Smooth muscle cell (in vitro differentiated cells): ENCODE results near the gene MPP2. TPM values are rescaled to one million over a fixed set of nuclear protein-coding genes. Genes with fewer than 3 reads are reported as not detected.
A peak's percentile ranks its signal among the peaks of the same experiment; 100 is the strongest.
"Not testable (repeated sequence)": the region's sequence is repeated elsewhere in the genome, so short reads cannot be mapped to it uniquely, and the experiment has no call there.

ENCODE experiments used
- DNase-seq: peaks from one replicate; lab custom pipeline; 2025; ENCODE audit not compliant: unreplicated experiment; lab: John Stamatoyannopoulos, UW
- H2AFZ ChIP-seq: fragments of 200-600 bp; sonication (generic); 2 replicates; pipeline ENCODE4 v1.6.0; 2016; ENCODE audit warnings: antibody characterized with exemption, low read depth, mild to moderate bottlenecking
- H3F3A ChIP-seq: fragments of 200-600 bp; sonication (generic); 2 replicates; pipeline ENCODE4 v1.6.0; 2017; ENCODE audit warnings: antibody characterized with exemption, low read depth
- H3K27ac ChIP-seq: fragments of 200-600 bp; sonication (generic); 2 replicates; pipeline ENCODE4 v1.5.1; 2016; ENCODE audit warnings: low read depth, mild to moderate bottlenecking
- H3K27me3 ChIP-seq: fragments of 200-600 bp; sonication (generic); 2 replicates; pipeline ENCODE4 v1.6.1; 2016; ENCODE audit warnings: low read depth, mild to moderate bottlenecking
- H3K36me3 ChIP-seq: fragments of 200-600 bp; sonication (generic); 2 replicates; pipeline ENCODE4 v1.5.1; 2016; ENCODE audit warnings: low read depth
- H3K4me1 ChIP-seq: fragments of 200-600 bp; sonication (generic); 2 replicates; pipeline ENCODE4 v1.5.1; 2016; ENCODE audit warnings: low read depth
- H3K4me2 ChIP-seq: fragments of 200-600 bp; sonication (generic); 2 replicates; pipeline ENCODE4 v1.6.0; 2016; ENCODE audit warnings: mild to moderate bottlenecking
- H3K4me3 ChIP-seq: fragments of 200-600 bp; sonication (generic); 2 replicates; pipeline ENCODE4 v1.5.1; 2016; ENCODE audit warnings: mild to moderate bottlenecking
- H3K79me2 ChIP-seq: fragments of 200-600 bp; sonication (generic); 2 replicates; pipeline ENCODE4 v1.6.0; 2016; ENCODE audit warnings: low read depth, mild to moderate bottlenecking
- H3K9ac ChIP-seq: fragments of 200-600 bp; sonication (generic); 2 replicates; pipeline ENCODE4 v1.6.0; 2016; ENCODE audit warnings: low read depth
- H3K9me3 ChIP-seq: fragments of 200-600 bp; sonication (generic); replicated peaks from 2 replicates; pipeline ENCODE4 v1.5.1; 2016; ENCODE audit warnings: low read depth
- H4K20me1 ChIP-seq: fragments of 200-600 bp; sonication (generic); 2 replicates; pipeline ENCODE4 v1.6.0; 2016; ENCODE audit warnings: low read depth
- WGBS: methylation state at CpG from one replicate; pipeline ENCODE4 v1.1.7; 2016; ENCODE audit warnings: low lambda C conversion rate; 5-methylcytosine and 5-hydroxymethylcytosine counted together
- polyA plus RNA-seq: library from polyadenylated mRNA; unstranded; fragments of >200 nt; fragmentation: Nextera tagmentation; extraction: Ambion mirVana; gene quantifications from 2 replicates; pipeline ENCODE4 v1.2.1, GENCODE V29; 2016
- total RNA-seq: library from RNA; depleted of rRNA; stranded (reverse); fragments of >200 nt; gene quantifications from 2 replicates; pipeline ENCODE4 v1.2.3, GENCODE V29; 2014
- TF ChIP-seq, protein P1 (sequence below): fragments of 200-600 bp; sonication (generic); IDR thresholded peaks from 2 replicates; pipeline ENCODE4 v1.5.1; 2017; ENCODE audit warnings: borderline replicate concordance, mild to moderate bottlenecking, antibody characterized with exemption; ENCODE audit not compliant: insufficient read depth, poor library complexity, severe bottlenecking

Gene MPP2
- total and polyA plus RNA-seq, 2 experiments from 2014 or later = 15.4 to 19.4 TPM

DNA sequence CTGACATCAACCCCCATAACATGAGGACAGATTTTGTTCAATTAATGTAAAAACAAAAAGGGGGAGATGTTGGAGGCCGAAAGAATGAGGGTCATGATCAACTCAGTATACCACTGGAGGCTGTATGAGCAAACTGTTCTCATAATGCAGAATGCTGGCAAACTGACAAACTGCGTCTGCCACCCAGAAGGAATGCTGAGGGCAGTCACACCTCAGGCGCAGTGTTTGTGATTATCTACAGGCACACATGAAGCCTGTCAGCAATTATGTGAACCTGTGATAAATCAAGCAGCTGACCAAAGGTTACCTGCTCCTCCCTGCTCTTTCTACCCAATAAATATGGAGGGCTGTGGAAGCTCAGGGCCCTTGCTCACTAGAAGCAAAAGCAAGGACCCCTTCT, 33.0 kb downstream of the MPP2 start:
- no peak overlapping the region for H3K4me2 ChIP-seq
- H3K27me3 ChIP-seq = peaks cover 4% of the 10 kb centered on the region
- 88% methylated on average over 3 of the region's 3 CpGs for WGBS
- no peaks in the 10 kb centered on the region for H3K9me3 ChIP-seq
- H4K20me1 ChIP-seq = no peaks in the 10 kb centered on the region
- no peak overlapping the region for H3K9ac ChIP-seq
- H2AFZ ChIP-seq = no peak overlapping the region
- DNase-seq = no peak
- H3K79me2 ChIP-seq = no peaks in the 10 kb centered on the region
- H3K4me1 ChIP-seq = no peaks in the 10 kb centered on the region
- H3K27ac ChIP-seq = no peak overlapping the region
- no peaks in the 10 kb centered on the region for H3F3A ChIP-seq
- no peak overlapping the region for H3K4me3 ChIP-seq
- H3K36me3 ChIP-seq = no peaks in the 10 kb centered on the region
- TF ChIP-seq, protein P1, sequence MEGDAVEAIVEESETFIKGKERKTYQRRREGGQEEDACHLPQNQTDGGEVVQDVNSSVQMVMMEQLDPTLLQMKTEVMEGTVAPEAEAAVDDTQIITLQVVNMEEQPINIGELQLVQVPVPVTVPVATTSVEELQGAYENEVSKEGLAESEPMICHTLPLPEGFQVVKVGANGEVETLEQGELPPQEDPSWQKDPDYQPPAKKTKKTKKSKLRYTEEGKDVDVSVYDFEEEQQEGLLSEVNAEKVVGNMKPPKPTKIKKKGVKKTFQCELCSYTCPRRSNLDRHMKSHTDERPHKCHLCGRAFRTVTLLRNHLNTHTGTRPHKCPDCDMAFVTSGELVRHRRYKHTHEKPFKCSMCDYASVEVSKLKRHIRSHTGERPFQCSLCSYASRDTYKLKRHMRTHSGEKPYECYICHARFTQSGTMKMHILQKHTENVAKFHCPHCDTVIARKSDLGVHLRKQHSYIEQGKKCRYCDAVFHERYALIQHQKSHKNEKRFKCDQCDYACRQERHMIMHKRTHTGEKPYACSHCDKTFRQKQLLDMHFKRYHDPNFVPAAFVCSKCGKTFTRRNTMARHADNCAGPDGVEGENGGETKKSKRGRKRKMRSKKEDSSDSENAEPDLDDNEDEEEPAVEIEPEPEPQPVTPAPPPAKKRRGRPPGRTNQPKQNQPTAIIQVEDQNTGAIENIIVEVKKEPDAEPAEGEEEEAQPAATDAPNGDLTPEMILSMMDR = no peak

DNA sequence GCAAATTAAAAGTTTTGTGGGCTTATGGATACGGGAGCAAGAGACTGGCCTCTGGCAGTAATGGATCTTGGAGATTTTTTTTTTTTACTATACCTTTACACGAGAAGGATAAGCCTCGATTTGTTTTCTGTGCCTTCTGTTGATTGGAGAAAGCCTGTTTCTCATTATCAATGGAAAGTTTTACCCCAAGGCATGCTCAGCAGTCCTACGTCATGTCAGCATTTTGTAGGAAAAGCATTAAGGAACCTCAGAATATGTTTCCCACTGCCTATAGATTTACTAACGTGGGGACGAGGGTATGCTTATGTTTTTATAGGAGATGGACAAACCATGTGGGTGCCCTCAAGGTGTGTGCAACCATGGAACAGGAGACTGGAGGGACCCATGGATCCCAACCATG, 33.5 kb downstream of the MPP2 start:
- H3K27me3 ChIP-seq = peaks cover 4% of the 10 kb centered on the region
- H2AFZ ChIP-seq = no peak overlapping the region
- H3K4me1 ChIP-seq = no peaks in the 10 kb centered on the region
- no peaks in the 10 kb centered on the region for H4K20me1 ChIP-seq
- H3F3A ChIP-seq = no peaks in the 10 kb centered on the region
- H3K4me3 ChIP-seq = no peak overlapping the region
- no peaks in the 10 kb centered on the region for H3K9me3 ChIP-seq
- WGBS = 78% methylated on average over 6 of the region's 6 CpGs
- H3K36me3 ChIP-seq = no peaks in the 10 kb centered on the region
- TF ChIP-seq, protein P1 = no peak
- H3K4me2 ChIP-seq = no peak overlapping the region
- H3K9ac ChIP-seq = no peak overlapping the region
- H3K27ac ChIP-seq = no peak overlapping the region
- no peaks in the 10 kb centered on the region for H3K79me2 ChIP-seq
- no peak for DNase-seq

DNA sequence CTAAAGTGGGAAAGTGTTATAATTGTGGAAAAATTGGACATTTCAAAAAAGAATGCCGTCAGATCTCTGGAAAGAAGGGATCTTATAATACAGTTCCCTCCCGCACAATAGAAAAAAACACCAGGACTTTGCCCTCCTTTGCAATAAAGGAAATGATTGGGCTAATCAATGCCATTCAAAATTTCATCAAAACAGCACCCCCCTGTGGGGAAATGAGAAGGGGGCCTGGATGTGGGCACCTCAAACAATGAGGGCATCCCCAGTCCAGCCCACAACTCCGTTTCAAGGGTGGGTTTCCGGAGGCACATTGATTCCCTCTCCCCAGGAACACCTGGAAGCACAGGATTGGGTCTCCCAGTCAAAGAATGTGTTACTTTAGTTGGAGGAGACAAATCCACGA, 34.2 kb downstream of the MPP2 start:
- H2AFZ ChIP-seq = no peak overlapping the region
- no peaks in the 10 kb centered on the region for H3K79me2 ChIP-seq
- no peak overlapping the region for H3K9ac ChIP-seq
- no peaks in the 10 kb centered on the region for H3K4me1 ChIP-seq
- H3K4me3 ChIP-seq = no peak overlapping the region
- H3K9me3 ChIP-seq = no peaks in the 10 kb centered on the region
- no peaks in the 10 kb centered on the region for H3F3A ChIP-seq
- H4K20me1 ChIP-seq = no peaks in the 10 kb centered on the region
- peaks cover 6% of the 10 kb centered on the region for H3K27me3 ChIP-seq
- H3K36me3 ChIP-seq = no peaks in the 10 kb centered on the region
- no peak overlapping the region for H3K27ac ChIP-seq
- TF ChIP-seq, protein P1 = peak; percentile 10
- WGBS = 84% methylated on average over 5 of the region's 5 CpGs
- no peak for DNase-seq
- no peak overlapping the region for H3K4me2 ChIP-seq

DNA sequence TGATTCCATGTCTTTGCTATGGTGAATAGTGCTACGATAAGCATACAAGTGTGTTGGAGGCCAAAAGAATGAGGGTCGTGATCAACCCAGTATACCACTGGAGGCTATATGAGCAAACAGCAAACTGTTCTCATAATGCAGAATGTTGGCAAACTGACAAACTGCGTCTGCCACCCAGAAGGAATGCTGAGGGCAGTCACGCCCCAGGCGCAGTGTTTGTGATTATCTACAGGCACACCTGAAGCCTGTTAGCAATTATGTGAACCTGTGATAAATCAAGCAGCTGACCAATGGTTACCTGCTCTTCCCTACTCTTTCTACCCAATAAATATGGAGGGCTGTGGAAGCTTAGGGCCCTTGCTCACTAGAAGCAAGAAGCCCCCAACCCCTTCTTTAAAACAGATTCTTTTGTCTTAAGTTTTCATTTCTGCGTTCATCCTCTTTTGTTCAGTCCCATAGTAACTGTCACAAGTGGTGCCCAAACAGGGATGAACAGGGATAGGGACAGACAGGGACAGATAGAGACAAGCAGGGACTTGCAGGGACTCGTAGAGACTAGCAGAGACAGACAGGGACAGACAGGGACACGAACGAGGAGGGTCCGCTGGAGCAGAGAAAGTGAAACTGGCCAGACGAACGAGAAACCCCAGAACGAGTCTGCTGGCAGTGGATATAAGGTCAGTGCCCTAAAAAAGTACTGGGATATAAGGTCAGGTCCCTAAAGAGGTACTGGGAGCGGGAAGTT, 35.2 kb downstream of the MPP2 start:
- H3K79me2 ChIP-seq = no peaks in the 10 kb centered on the region
- no peak overlapping the region for H3K4me2 ChIP-seq
- H3K36me3 ChIP-seq = no peaks in the 10 kb centered on the region
- H2AFZ ChIP-seq = no peak overlapping the region
- no peaks in the 10 kb centered on the region for H3K4me1 ChIP-seq
- H3K9me3 ChIP-seq = no peaks in the 10 kb centered on the region
- no peak overlapping the region for H3K9ac ChIP-seq
- no peak overlapping the region for H3K4me3 ChIP-seq
- 86% methylated on average over 14 of the region's 14 CpGs for WGBS
- TF ChIP-seq, protein P1 = no peak
- no peak for DNase-seq
- no peaks in the 10 kb centered on the region for H4K20me1 ChIP-seq
- H3F3A ChIP-seq = no peaks in the 10 kb centered on the region
- no peak overlapping the region for H3K27ac ChIP-seq
- peaks cover 16% of the 10 kb centered on the region for H3K27me3 ChIP-seq

DNA sequence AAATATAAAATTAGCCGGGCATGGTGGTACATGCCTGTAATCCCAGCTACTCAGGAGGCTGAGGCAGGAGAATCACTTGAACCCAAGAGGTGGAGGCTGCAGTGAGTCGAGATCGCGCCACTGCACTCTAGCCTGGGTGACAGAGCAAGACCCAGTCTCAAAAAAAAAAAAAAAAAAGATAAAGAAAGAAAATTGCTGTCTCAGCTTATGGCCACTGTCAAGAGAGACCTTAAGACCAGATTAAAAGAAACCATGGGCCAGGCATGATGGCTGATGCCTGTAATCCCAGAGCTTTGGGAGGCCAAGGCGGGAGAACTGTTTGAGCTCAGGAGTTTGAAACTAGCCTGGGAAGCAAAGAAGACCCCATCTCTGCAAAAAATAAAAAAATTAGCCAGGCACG, 38.3 kb downstream of the MPP2 start:
- not testable (repeated sequence) for H3K4me3 ChIP-seq

More for the DNA sequence above, 38.3 kb downstream of the MPP2 start:
- H3K79me2 ChIP-seq, H3K9ac ChIP-seq, H3K36me3 ChIP-seq, DNase-seq, H3K4me1 ChIP-seq, H3K27ac ChIP-seq, H3F3A ChIP-seq, H3K9me3 ChIP-seq, H3K4me2 ChIP-seq, H2AFZ ChIP-seq, H4K20me1 ChIP-seq: not testable (repeated sequence)
- 94% methylated on average over 6 of the region's 6 CpGs for WGBS
- H3K27me3 ChIP-seq = peaks cover 20% of the 10 kb centered on the region
